Placental epithelial cell (primary cell): ENCODE measurements around the gene CDC37L1. TPM values are rescaled to one million over a fixed set of nuclear protein-coding genes. Genes with fewer than 3 reads are reported as not detected.

Experiments
- total RNA-seq: library from RNA; depleted of rRNA; stranded (reverse); fragments of >200 nt; gene quantifications from 2 replicates; pipeline ENCODE4 v1.2.3, GENCODE V29; 2012

CDC37L1 gene
- 23.3 and 36.1 TPM in 2 replicates for total RNA-seq

GRCh38 chr9:4679268-4680172 lies at the start of gene CDC37L1:
CDC37L1 (plus strand) TSS chr9:4679569; CDS start chr9:4679768, 199 bp downstream.

GRCh38 chr9:4662108-4662988 lies 17.0 kb upstream of the CDC37L1 start, which contains the start of gene PLPP6:
PLPP6 (plus strand) TSS chr9:4662294; CDS start chr9:4662376, 82 bp downstream.

GRCh38 chr9:4666042-4666699 lies 13.2 kb upstream of the CDC37L1 start, which contains the start of gene SPATA6L:
SPATA6L (minus strand) TSS chr9:4666480; CDS start chr9:4666250, 230 bp downstream.

GRCh38 chr9:4740638-4741364 lies 61.4 kb downstream of the CDC37L1 start, which contains the start of gene AK3:
AK3 (minus strand) TSS chr9:4741202; CDS start chr9:4741087, 115 bp downstream.

Other genes with a start within 250 kb of the CDC37L1 start
- gene SLC1A1, start 189.1 kb upstream of the CDC37L1 start, total RNA-seq: 3.1 and 3.9 TPM in 2 replicates
- 10.2 and 11.7 TPM in 2 replicates for gene PLPP6, start 17.3 kb upstream of the CDC37L1 start, total RNA-seq
- gene SPATA6L, start 13.1 kb upstream of the CDC37L1 start, total RNA-seq: 0.98 and 4.7 TPM in 2 replicates
- gene AK3, start 61.6 kb downstream of the CDC37L1 start, total RNA-seq: 29.8 and 29.9 TPM in 2 replicates
- 12.9 and 21.2 TPM in 2 replicates for gene RCL1, start 113.4 kb downstream of the CDC37L1 start, total RNA-seq